Thymus (tissue), 11 donors: ENCODE data around the gene PPCDC. TPM values are rescaled to one million over a fixed set of nuclear protein-coding genes. Genes with fewer than 3 reads are reported as not detected.

Experiments
- DNase-seq, 9 donors: peaks; one replicate each; pipeline ENCODE4 v3.0.0-alpha.2; 2013; ENCODE audit warnings: low spot score in 9 of 9, low read depth in 6 of 9, missing footprints in 1 of 9
- H3K27ac ChIP-seq, 2 donors: one replicate each; pipeline ENCODE4 v1.5.1; 2013; ENCODE audit warnings: control low read depth in 1 of 2, low read depth in 1 of 2, low read length in 1 of 2, mild to moderate bottlenecking in 1 of 2, moderate library complexity in 1 of 2
- H3K27me3 ChIP-seq, 2 donors: one replicate each; pipeline ENCODE4 v1.5.1; 2013; ENCODE audit warnings: low read length in 1 of 2; ENCODE audit not compliant: control insufficient read depth in 2 of 2, insufficient read depth in 1 of 2
- H3K36me3 ChIP-seq, 2 donors: one replicate each; pipeline ENCODE4 v1.5.1; 2013; ENCODE audit warnings: low read length in 1 of 2, mild to moderate bottlenecking in 1 of 2, moderate library complexity in 1 of 2; ENCODE audit not compliant: control insufficient read depth in 2 of 2, insufficient read depth in 2 of 2
- H3K4me1 ChIP-seq, 2 donors: one replicate each; pipeline ENCODE4 v1.5.1; 2013; ENCODE audit warnings: low read length in 2 of 2; ENCODE audit not compliant: control insufficient read depth in 2 of 2, insufficient read depth in 2 of 2
- H3K4me3 ChIP-seq, 2 donors: one replicate each; pipeline ENCODE4 v1.5.1; 2013; ENCODE audit warnings: low read length in 2 of 2, control low read depth in 1 of 2, mild to moderate bottlenecking in 1 of 2
- H3K9me3 ChIP-seq, 2 donors: one replicate each; pipeline ENCODE4 v1.5.1; 2013; ENCODE audit warnings: low read length in 1 of 2, mild to moderate bottlenecking in 1 of 2; ENCODE audit not compliant: control insufficient read depth in 2 of 2, insufficient read depth in 1 of 2
- WGBS: extraction: QIAGEN DNeasy Blood & Tissue Kit; methylation state at CpG from one replicate; pipeline ENCODE4 v1.1.7; 2013; 5-methylcytosine and 5-hydroxymethylcytosine counted together
- polyA plus RNA-seq: library from polyadenylated mRNA; stranded (reverse); fragments of 200-250 nt; gene quantifications from one replicate; pipeline ENCODE4 v1.2.3, GENCODE V29; 2013
- total RNA-seq: library from RNA; stranded (reverse); fragments of 120-200 nt; gene quantifications from one replicate; pipeline ENCODE4 v1.2.4, GENCODE V29; 2013
- donor health status: healthy.

PPCDC gene
- total and polyA plus RNA-seq, 2 donors: 11.3 to 20.9 TPM

GRCh38 chr15:75054172-75054897, 30.9 kb downstream of the PPCDC start:
- no peak overlapping the region for H3K4me3 ChIP-seq
- no peaks in the 10 kb centered on the region for H3K36me3 ChIP-seq
- 89% methylated on average over 3 of the region's 3 CpGs for WGBS
- peaks cover 0 to 6% of the 10 kb centered on the region in 2 donors for H3K4me1 ChIP-seq
- peaks cover 0 to 2% of the 10 kb centered on the region in 2 donors for H3K9me3 ChIP-seq
- H3K27ac ChIP-seq: no peak overlapping the region
- DNase-seq: no peak
- no peaks in the 10 kb centered on the region for H3K27me3 ChIP-seq

- Histone ChIP-seq H3K36me3 (no peaks in the 10 kb centered on the region), H3K4me1 (peaks cover 0 to 4% of the 10 kb centered on the region in 2 donors), H3K9me3 (peaks cover 0 to 2% of the 10 kb centered on the region in 2 donors), H3K4me3 (no peak overlapping the region), H3K27ac (no peak overlapping the region), H3K27me3 (no peaks in the 10 kb centered on the region)
- DNase-seq: no peak
- WGBS: 97% methylated on average over 7 of the region's 7 CpGs
Measured at GRCh38 chr15:75056036-75056435, 32.6 kb downstream of the PPCDC start.

- 84% methylated on average over 4 of the region's 4 CpGs for WGBS
- Histone ChIP-seq H3K9me3 (no peaks in the 10 kb centered on the region), H3K36me3 (no peaks in the 10 kb centered on the region), H3K27ac (no peak overlapping the region), H3K4me1 (peaks cover 0 to 4% of the 10 kb centered on the region in 2 donors), H3K4me3 (no peak overlapping the region), H3K27me3 (no peaks in the 10 kb centered on the region)
- DNase-seq: no peak
Measured at GRCh38 chr15:75058127-75058905, 34.9 kb downstream of the PPCDC start.

- Histone ChIP-seq H3K4me3 (no peak overlapping the region), H3K9me3 (no peaks in the 10 kb centered on the region), H3K36me3 (no peaks in the 10 kb centered on the region), H3K4me1 (peaks cover 0 to 5% of the 10 kb centered on the region in 2 donors), H3K27ac (no peak overlapping the region), H3K27me3 (no peaks in the 10 kb centered on the region)
- no peak for DNase-seq
- WGBS: 88% methylated on average over 5 of the region's 5 CpGs
Measured at GRCh38 chr15:75059607-75060006, 36.2 kb downstream of the PPCDC start.

- H3K4me3 ChIP-seq: no peak overlapping the region
- no peak for DNase-seq
- no peaks in the 10 kb centered on the region for H3K36me3 ChIP-seq
- no peaks in the 10 kb centered on the region for H3K9me3 ChIP-seq
- no peak overlapping the region for H3K27ac ChIP-seq
- H3K4me1 ChIP-seq: peaks cover 3 to 18% of the 10 kb centered on the region in 2 donors
- H3K27me3 ChIP-seq: no peaks in the 10 kb centered on the region
Measured at GRCh38 chr15:75061272-75061671, 37.9 kb downstream of the PPCDC start.

GRCh38 chr15:75062706-75063105, 39.3 kb downstream of the PPCDC start:
- no peaks in the 10 kb centered on the region for H3K36me3 ChIP-seq
- H3K4me1 ChIP-seq: peaks cover 3 to 18% of the 10 kb centered on the region in 2 donors
- H3K4me3 ChIP-seq: no peak overlapping the region
- no peak for DNase-seq
- 67% methylated on average over 3 of the region's 3 CpGs for WGBS
- H3K27ac ChIP-seq: no peak overlapping the region
- no peaks in the 10 kb centered on the region for H3K27me3 ChIP-seq
- peaks cover 0 to 3% of the 10 kb centered on the region in 2 donors for H3K9me3 ChIP-seq

- Histone ChIP-seq H3K4me3 (no peak overlapping the region), H3K27me3 (no peaks in the 10 kb centered on the region), H3K9me3 (peaks cover 0 to 3% of the 10 kb centered on the region in 2 donors), H3K27ac (no peak overlapping the region), H3K36me3 (no peaks in the 10 kb centered on the region), H3K4me1 (peaks cover 3 to 16% of the 10 kb centered on the region in 2 donors)
- DNase-seq: no peak
- 84% methylated on average over 4 of the region's 4 CpGs for WGBS
Measured at GRCh38 chr15:75063338-75063737, 39.9 kb downstream of the PPCDC start.

GRCh38 chr15:75063889-75064288, 40.5 kb downstream of the PPCDC start:
- Histone ChIP-seq H3K4me3 (no peak overlapping the region), H3K4me1 (peaks cover 3 to 16% of the 10 kb centered on the region in 2 donors), H3K27me3 (no peaks in the 10 kb centered on the region), H3K27ac (no peak overlapping the region), H3K36me3 (no peaks in the 10 kb centered on the region), H3K9me3 (peaks cover 0 to 3% of the 10 kb centered on the region in 2 donors)
- WGBS: 98% methylated on average over 9 of the region's 9 CpGs
- no peak for DNase-seq

GRCh38 chr15:75064846-75065245, 41.5 kb downstream of the PPCDC start:
- WGBS: 85% methylated on average over 2 of the region's 2 CpGs
- Histone ChIP-seq H3K4me3 (no peak overlapping the region), H3K36me3 (no peaks in the 10 kb centered on the region), H3K4me1 (peaks cover 3 to 18% of the 10 kb centered on the region in 2 donors), H3K9me3 (peaks cover 0 to 3% of the 10 kb centered on the region in 2 donors), H3K27ac (peak overlapping the region in 1 of 2 donors; percentile 38), H3K27me3 (no peaks in the 10 kb centered on the region)
- no peak for DNase-seq
